ENCODE data around the gene TMEM222. TPM values are rescaled to one million over a fixed set of nuclear protein-coding genes. Genes with fewer than 3 reads are reported as not detected.
"Not testable (repeated sequence)": the region's sequence is repeated elsewhere in the genome, so short reads cannot be mapped to it uniquely, and the experiment has no call there.

Gene TMEM222
- total RNA-seq, 1 experiment from 2014 or later, result 38.2 TPM

- no peak for DNase-seq (ENCODE audit: low spot score)
- in situ Hi-C loops (cut with HindIII; ENCODE audit: low sequenced_read_pairs), result no loop called here
Observed at GRCh38 chr1:27367160-27367650, 45.2 kb downstream of the TMEM222 start.

GRCh38 chr1:27368869-27369582, 47.1 kb downstream of the TMEM222 start:
- DNase-seq (ENCODE audit: low spot score), result peak; percentile 47

GRCh38 chr1:27372022-27372807, 50.3 kb downstream of the TMEM222 start:
- DNase-seq (ENCODE audit: low spot score), result no peak
- in situ Hi-C loops (cut with HindIII; ENCODE audit: low sequenced_read_pairs), result no loop called here

More at GRCh38 chr1:27368869-27369582, 47.1 kb downstream of the TMEM222 start:
- in situ Hi-C loops (cut with HindIII; ENCODE audit: low sequenced_read_pairs), result no loop called here

GRCh38 chr1:27372808-27373690, 51.1 kb downstream of the TMEM222 start:
- DNase-seq (ENCODE audit: low spot score), result peak; percentile 33
- in situ Hi-C loops (cut with HindIII; ENCODE audit: low sequenced_read_pairs), result no loop called here

- in situ Hi-C loops (cut with HindIII; ENCODE audit: low sequenced_read_pairs), result no loop called here
- DNase-seq (ENCODE audit: low spot score), result no peak
Observed at GRCh38 chr1:27374362-27375086, 52.6 kb downstream of the TMEM222 start, which contains the start of gene FCN3. Gene FCN3 (minus strand): TSS chr1:27374824. CDS start chr1:27374818, 6 bp downstream.

GRCh38 chr1:27377760-27378495, 56.0 kb downstream of the TMEM222 start:
- in situ Hi-C loops (cut with HindIII; ENCODE audit: low sequenced_read_pairs), result no loop called here
- DNase-seq (ENCODE audit: low spot score), result no peak

GRCh38 chr1:27379564-27380122, 57.7 kb downstream of the TMEM222 start:
- DNase-seq (ENCODE audit: low spot score), result no peak
- in situ Hi-C loops (cut with HindIII; ENCODE audit: low sequenced_read_pairs), result no loop called here

- DNase-seq (ENCODE audit: low spot score), result no peak
- in situ Hi-C loops (cut with HindIII; ENCODE audit: low sequenced_read_pairs), result no loop called here
Observed at GRCh38 chr1:27380224-27380623, 58.3 kb downstream of the TMEM222 start.

- in situ Hi-C loops (cut with HindIII; ENCODE audit: low sequenced_read_pairs), result no loop called here
- DNase-seq (ENCODE audit: low spot score), result no peak
Observed at GRCh38 chr1:27380766-27381733, 59.1 kb downstream of the TMEM222 start.

- in situ Hi-C loops (cut with HindIII; ENCODE audit: low sequenced_read_pairs), result no loop called here
- DNase-seq (ENCODE audit: low spot score), result no peak
Observed at GRCh38 chr1:27381969-27382762, 60.2 kb downstream of the TMEM222 start.

- no peak for DNase-seq (ENCODE audit: low spot score)
- in situ Hi-C loops (cut with HindIII; ENCODE audit: low sequenced_read_pairs), result no loop called here
Observed at GRCh38 chr1:27383039-27383605, 61.2 kb downstream of the TMEM222 start, which contains the start of gene CD164L2. Gene CD164L2 (minus strand): TSS chr1:27383333. CDS start chr1:27383239, 94 bp downstream.

GRCh38 chr1:27383661-27384060, 61.7 kb downstream of the TMEM222 start:
- in situ Hi-C loops (cut with HindIII; ENCODE audit: low sequenced_read_pairs), result no loop called here
- DNase-seq (ENCODE audit: low spot score), result no peak

GRCh38 chr1:27384797-27385196, 62.8 kb downstream of the TMEM222 start:
- DNase-seq (ENCODE audit: low spot score); in situ Hi-C loops (cut with HindIII; ENCODE audit: low sequenced_read_pairs): not testable (repeated sequence)
